GM21381 (cell line): ENCODE measurements around the gene NPTX1.
A peak's percentile ranks its signal among the peaks of the same experiment; 100 is the strongest.

Source experiments
- ATAC-seq: cut with Tn5 transposase; IDR thresholded peaks from one replicate; pipeline ENCODE4 v1.9.1; 2021; ENCODE audit warnings: mild to moderate bottlenecking, moderate library complexity; ENCODE audit not compliant: unreplicated experiment

The NPTX1 gene

DNA sequence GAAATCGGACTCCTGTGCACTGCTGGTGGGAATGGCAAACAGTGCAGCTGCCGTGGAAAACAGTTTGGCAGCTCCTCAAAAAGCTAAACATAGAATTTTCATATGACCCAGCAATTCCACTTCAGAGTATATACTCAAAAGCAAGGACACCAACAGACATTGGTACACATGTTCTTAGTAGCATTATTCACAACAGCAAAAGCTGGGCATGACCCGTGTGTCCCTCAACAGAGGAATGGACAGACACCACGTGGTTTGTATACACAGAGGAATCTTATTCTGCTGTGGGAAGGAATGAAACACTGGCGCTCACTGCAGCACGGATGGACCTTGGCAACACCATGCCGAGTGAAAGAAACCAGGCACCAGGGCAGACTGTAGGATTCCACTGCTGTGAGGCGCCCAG, 16.0 kb downstream of the NPTX1 start:
- ATAC-seq, result no peak

DNA sequence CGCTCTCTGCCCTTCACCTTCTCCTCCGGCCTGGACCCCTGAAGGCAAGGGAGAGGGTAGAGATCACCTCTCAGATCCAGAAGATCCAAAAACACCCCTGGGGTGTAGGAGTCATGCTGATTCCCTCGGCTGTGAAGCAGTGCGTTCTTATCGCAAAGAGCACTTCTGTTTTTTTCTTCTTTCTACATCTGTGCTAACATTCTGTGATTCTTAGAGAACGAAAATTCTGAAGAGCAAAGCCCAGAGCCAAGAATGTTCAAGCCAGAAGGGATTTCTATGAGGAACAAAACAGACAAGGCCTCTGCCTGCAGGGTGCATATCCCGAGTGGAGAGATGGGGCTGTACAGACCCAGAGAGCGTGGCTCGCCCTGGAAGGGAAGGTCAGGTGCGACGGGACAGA, 17.2 kb downstream of the NPTX1 start:
- ATAC-seq, result no peak

- ATAC-seq, result no peak
Observed at GRCh38 chr17:80458016-80458415, 18.4 kb downstream of the NPTX1 start.

- no peak for ATAC-seq
Observed at GRCh38 chr17:80457236-80457856, 19.1 kb downstream of the NPTX1 start.

GRCh38 chr17:80456465-80457235, 19.8 kb downstream of the NPTX1 start:
- ATAC-seq, result no peak

GRCh38 chr17:80455784-80456183, 20.6 kb downstream of the NPTX1 start:
- ATAC-seq, result no peak

GRCh38 chr17:80455336-80455710, 21.1 kb downstream of the NPTX1 start:
- ATAC-seq, result no peak

- ATAC-seq, result peak; percentile 85
Observed at GRCh38 chr17:80454557-80455335, 21.7 kb downstream of the NPTX1 start.

DNA sequence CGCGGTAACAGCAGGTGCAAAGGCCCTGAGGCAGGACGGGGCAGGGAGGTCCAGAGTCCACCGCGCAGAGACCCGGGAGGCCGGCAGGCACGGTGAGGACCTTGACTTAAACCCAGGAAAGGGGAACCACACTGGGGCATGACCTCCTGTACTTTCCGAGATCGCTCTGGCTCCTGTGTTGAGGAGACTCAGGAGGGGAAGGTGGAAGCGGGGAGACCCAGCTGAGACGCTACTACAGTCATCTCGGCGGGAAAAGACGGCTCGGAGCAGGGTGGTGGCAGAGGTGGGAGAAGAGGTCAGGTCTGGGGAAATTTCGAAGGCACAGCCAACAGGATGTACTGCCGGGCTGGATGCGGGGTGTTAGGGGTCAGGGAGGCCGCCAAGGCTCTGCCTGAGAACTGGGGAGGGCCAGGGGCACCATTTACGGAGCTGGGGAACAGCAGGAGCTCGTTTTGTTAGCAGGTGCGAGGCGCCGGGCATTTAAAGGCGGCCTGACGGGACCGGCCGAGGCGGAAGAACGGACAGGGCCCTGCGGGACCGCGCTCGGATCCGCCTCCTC, 22.3 kb downstream of the NPTX1 start:
- ATAC-seq, result no peak

DNA sequence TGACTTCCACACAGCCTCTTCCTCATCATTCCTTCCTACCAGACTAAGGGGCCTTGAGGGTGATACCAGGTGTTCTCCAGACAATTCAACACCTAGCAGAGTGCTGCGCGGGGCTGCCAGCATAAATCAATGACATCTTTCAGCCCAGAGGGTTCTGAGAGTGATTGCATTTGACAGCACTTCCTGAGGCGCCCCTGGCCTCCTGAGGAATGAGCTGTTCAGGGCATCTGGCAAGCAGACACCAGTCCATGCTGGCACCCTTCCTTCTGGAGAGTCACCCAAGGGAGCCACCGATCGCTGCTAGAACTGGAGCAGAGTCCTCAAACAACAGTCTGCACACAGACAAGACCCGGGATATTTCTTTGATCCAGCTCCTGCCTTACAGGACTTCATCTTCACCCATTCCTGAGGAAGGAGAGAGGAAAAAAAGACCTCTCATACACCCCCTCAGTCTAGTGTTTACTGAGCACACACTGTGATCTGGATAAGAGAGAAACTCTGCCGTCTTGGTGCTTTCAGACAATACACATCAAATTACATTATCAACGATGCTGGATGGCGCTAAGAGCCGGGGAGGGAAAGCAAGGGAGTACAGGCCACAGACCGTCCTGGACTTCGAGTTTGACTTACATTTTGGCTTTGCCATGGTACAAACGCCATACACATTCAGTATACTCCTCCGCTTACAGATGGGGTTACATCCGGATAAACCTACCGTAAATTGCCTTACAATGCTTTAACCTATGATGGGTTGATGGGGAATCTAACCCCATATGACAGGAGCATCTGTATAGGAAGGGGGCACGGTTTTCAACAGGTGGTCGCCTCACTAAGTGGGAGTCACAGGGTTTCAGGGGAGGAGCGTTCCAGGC, 23.0 kb downstream of the NPTX1 start:
- no peak for ATAC-seq

DNA sequence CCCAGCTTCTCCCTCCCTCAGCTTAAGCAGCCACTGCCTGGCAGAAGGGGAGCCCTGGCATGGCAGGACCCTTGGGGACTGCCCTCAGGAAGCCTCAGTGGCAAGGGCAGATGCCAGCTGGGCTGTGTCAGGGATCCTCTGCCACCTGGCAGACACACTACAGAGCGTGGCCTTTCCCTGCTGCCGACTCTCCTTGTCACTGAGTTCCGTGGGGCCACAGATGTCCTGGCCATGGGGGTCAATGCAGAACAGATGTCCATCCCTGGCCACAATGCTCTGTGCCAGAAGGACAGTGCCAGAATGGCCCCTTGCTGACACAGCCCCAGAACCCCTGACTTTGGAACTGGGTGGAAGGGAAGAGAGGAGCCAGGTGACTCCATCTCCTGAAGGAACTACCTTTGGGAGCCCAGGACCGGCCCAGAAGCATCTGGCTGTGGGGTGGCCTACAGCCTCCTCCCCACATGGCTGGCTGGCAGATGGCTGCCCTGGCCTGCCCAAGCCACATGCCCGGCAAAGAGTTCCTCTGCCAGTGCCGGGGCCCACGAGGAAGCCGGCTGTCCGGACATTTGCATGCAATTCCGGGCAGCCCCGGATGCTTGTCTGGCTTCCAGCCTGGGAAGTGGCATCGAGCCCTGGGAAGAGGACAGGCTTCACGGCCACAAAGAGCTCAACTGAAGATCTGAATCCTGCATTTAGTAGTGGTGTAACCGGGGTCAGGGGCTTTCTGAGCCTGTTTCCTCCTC, 24.1 kb downstream of the NPTX1 start:
- ATAC-seq, result no peak

DNA sequence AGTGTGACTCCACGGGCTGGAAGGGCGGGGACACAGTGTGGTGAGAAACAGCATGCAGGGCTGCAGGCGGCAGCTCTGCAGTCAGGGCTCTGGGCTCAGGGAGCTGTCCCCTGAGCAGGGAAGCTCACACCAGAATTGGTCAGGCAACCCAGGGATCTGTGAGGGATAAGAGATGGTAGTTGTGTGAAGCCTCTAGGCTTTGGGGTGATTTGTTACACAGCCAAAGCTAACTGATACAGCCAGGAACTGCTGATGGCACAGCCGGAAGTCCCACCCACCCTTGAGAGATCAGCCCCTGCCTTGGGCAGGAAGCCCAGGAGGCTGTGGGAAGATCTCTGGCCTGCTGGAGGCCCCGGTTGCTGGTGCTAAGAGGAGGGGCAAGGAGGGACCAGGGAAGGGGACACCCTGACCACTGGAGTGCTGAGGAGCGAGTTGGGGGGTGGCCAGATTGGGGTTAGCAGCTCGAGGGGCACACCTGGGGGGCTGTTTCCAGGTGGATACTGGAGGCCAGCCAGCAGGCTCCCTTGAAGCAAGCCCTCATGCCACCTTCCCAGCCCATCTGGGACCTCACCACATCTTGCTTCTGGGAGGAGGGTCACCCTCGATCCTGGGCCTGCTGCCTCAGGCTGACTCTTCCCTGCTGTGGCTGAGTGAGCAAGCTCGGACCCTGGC, 25.2 kb downstream of the NPTX1 start:
- ATAC-seq, result no peak

DNA sequence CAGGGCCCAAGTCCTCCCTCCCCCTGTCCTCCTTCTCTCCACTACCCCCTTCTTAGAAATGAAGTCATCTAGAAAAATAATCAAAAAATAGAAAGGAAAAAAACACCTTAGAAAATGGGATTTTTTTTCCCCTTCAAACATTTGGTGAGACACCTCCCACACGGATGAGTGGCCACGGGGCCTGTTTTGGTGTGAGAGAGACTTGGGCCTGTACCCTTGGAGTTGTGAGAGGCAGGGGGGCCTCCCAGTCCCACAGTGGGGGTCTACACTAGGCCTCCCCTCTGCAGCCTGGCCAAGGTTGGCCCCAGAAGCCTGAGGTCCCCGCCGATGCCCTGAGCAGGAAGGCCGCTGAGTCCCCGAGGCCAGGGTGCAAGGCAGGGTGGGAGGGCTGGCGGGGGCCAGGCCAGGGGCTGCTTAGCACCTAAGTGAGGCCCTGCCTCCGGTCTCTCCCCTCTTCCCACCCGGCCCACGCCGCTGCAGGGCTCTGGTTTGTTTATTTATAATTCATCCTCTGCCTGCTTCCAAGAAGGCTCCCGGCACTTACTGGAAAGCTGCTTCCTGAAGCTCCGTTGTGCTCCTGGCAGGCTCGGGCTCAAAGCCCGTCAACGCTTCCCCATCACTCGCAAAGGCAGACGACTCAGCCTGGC, 26.4 kb downstream of the NPTX1 start:
- no peak for ATAC-seq

DNA sequence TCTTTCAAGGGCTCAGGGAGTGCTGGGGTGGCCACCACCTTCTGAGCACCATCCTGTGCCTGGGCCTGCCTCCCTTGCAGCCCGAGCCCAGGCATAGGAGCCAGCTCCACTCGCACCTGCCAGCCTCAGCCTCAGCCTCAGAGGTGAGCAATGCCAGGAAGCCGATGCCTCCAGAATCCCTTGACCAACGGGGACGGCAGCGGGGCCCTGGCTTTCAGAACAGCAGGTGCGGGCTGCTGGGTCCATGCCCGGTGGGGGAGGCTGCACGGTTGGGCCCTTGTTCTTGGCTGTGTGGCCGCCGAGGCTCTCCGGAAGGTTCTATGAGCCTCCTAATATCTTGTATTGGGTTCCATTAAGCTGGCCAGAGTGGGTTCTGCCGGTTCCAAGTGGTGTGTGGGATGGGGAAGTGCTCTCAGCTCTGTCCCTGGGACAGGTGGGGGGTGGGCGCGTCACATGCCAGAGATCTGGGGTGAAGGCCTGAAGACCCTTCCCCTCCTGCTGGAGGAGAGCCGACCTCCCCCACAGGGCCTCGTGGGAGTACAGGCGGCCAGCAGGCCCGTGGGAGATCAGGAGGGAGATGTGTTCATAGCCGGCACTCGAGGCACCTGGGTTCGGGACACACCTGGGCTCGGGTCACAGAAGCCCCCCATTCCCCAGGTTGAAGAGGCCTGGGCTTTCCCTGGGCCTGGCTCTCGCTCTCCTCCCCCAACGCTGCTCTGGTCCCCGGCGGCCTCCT, 27.0 kb downstream of the NPTX1 start:
- ATAC-seq, result no peak

GRCh38 chr17:80447790-80448189, 28.6 kb downstream of the NPTX1 start:
- no peak for ATAC-seq

DNA sequence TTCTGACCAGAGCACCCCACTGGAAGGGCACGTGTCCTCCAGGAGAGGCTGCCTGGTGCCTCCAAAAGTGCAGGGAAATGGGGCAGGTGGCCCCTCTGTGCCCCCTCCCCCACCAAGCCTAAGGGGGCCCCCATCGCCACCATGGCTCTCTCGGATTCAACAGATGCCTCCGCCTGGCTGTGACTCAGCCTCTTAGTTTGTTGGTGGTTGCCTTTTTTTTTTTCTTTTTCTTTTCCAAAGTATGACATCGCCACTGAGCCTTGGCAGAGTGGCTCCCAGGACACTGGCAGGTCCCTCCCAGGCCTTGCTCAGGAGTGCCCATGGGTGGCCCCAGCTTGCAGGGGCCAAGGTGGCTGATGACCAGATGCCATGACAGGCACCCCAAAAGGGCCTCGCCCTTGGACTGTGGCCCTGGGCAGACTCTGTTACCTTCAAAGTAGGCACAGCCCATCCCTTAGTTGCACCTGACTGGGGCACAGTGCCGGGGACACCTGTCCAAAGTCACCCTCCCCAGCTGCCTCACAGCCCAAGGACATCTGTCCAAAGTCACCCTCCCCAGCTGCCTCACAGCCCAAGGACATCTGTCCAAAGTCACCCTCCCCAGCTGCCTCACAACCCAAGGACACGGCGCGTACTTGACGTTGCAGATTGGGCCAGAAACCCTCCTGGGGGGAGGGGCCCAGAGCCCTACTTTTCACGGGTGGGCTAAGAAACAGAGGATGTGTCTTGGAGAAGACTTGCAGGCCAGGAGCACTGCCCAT, 29.6 kb downstream of the NPTX1 start:
- ATAC-seq, result no peak

GRCh38 chr17:80445726-80446110, 30.7 kb downstream of the NPTX1 start:
- ATAC-seq, result no peak
